ENCODE data around the gene ATP2A3. TPM values are rescaled to one million over a fixed set of nuclear protein-coding genes. Genes with fewer than 3 reads are reported as not detected.
A peak's percentile ranks its signal among the peaks of the same experiment; 100 is the strongest.

The ATP2A3 gene
- polyA plus RNA-seq, 2 donors: 5.8 to 7.8 TPM

- Histone ChIP-seq H3K4me3 (ENCODE audit: low read depth in 1 of 2, low read length in 2 of 2) (no peak overlapping the region), H3K36me3 (ENCODE audit: control insufficient read depth in 2 of 2, insufficient read depth in 2 of 2, low read length in 1 of 2) (peaks cover 0 to 23% of the 10 kb centered on the region in 2 donors), H3K4me1 (ENCODE audit: control insufficient read depth in 2 of 2, insufficient read depth in 2 of 2, low read length in 1 of 2) (peaks cover 2 to 38% of the 10 kb centered on the region in 2 donors), H3K9me3 (ENCODE audit: control insufficient read depth in 2 of 2, insufficient read depth in 1 of 2, low read depth in 1 of 2, low read length in 1 of 2) (no peaks in the 10 kb centered on the region), H3K27ac (ENCODE audit: low read depth in 2 of 2, low read length in 1 of 2) (peak overlapping the region; percentile 90), H3K27me3 (ENCODE audit: control insufficient read depth in 1 of 2, insufficient read depth in 2 of 2, low read length in 2 of 2) (no peaks in the 10 kb centered on the region)
- WGBS, 2 donors: 68 to 73% methylated on average over 10 of the region's 10 CpGs
Observed at GRCh38 chr17:3886776-3887175, 77.5 kb downstream of the ATP2A3 start.

- no peak overlapping the region for H3K4me3 ChIP-seq (ENCODE audit: low read depth in 1 of 2, low read length in 2 of 2)
- H3K27ac ChIP-seq (ENCODE audit: low read depth in 2 of 2, low read length in 1 of 2): no peak overlapping the region
- H3K27me3 ChIP-seq (ENCODE audit: control insufficient read depth in 1 of 2, insufficient read depth in 2 of 2, low read length in 2 of 2): no peaks in the 10 kb centered on the region
- no peaks in the 10 kb centered on the region for H3K9me3 ChIP-seq (ENCODE audit: control insufficient read depth in 2 of 2, insufficient read depth in 1 of 2, low read depth in 1 of 2, low read length in 1 of 2)
- peaks cover 2 to 35% of the 10 kb centered on the region in 2 donors for H3K4me1 ChIP-seq (ENCODE audit: control insufficient read depth in 2 of 2, insufficient read depth in 2 of 2, low read length in 1 of 2)
- WGBS, 2 donors: 83 to 85% methylated on average over 3 to 4 of the region's 4 CpGs
- peaks cover 0 to 23% of the 10 kb centered on the region in 2 donors for H3K36me3 ChIP-seq (ENCODE audit: control insufficient read depth in 2 of 2, insufficient read depth in 2 of 2, low read length in 1 of 2)
Observed at GRCh38 chr17:3885970-3886369, 78.3 kb downstream of the ATP2A3 start.

DNA sequence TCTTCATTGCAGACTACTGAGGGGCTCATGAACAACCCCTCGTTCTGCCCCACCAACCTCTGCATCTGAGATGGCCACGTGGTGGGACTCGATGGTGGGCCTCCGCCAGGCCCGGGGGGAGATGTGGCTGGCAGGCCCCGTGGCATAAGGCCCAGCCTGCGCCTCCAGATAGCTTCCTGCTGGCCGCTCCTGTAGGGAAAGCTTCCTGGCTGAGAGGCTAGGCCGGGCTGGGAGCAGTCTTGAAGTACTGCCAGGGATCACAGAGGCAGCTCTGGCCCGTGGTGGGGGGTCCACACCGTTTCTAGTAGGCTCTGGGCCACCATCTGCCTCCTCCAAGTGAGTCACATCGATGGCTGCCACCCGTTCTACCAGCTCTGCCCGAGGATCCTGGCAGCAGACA, 79.0 kb downstream of the ATP2A3 start:
- no peaks in the 10 kb centered on the region for H3K27me3 ChIP-seq (ENCODE audit: control insufficient read depth in 1 of 2, insufficient read depth in 2 of 2, low read length in 2 of 2)
- H3K9me3 ChIP-seq (ENCODE audit: control insufficient read depth in 2 of 2, insufficient read depth in 1 of 2, low read depth in 1 of 2, low read length in 1 of 2): no peaks in the 10 kb centered on the region
- no peak overlapping the region for H3K27ac ChIP-seq (ENCODE audit: low read depth in 2 of 2, low read length in 1 of 2)
- peaks cover 2 to 32% of the 10 kb centered on the region in 2 donors for H3K4me1 ChIP-seq (ENCODE audit: control insufficient read depth in 2 of 2, insufficient read depth in 2 of 2, low read length in 1 of 2)
- H3K4me3 ChIP-seq (ENCODE audit: low read depth in 1 of 2, low read length in 2 of 2): no peak overlapping the region
- WGBS, 2 donors: 72 to 87% methylated on average over 14 of the region's 14 CpGs
- peaks cover 0 to 23% of the 10 kb centered on the region in 2 donors for H3K36me3 ChIP-seq (ENCODE audit: control insufficient read depth in 2 of 2, insufficient read depth in 2 of 2, low read length in 1 of 2)

- Histone ChIP-seq H3K9me3 (ENCODE audit: control insufficient read depth in 2 of 2, insufficient read depth in 1 of 2, low read depth in 1 of 2, low read length in 1 of 2) (no peaks in the 10 kb centered on the region), H3K4me1 (ENCODE audit: control insufficient read depth in 2 of 2, insufficient read depth in 2 of 2, low read length in 1 of 2) (peaks cover 2 to 21% of the 10 kb centered on the region in 2 donors), H3K4me3 (ENCODE audit: low read depth in 1 of 2, low read length in 2 of 2) (no peak overlapping the region), H3K27ac (ENCODE audit: low read depth in 2 of 2, low read length in 1 of 2) (no peak overlapping the region), H3K36me3 (ENCODE audit: control insufficient read depth in 2 of 2, insufficient read depth in 2 of 2, low read length in 1 of 2) (peaks cover 0 to 29% of the 10 kb centered on the region in 2 donors), H3K27me3 (ENCODE audit: control insufficient read depth in 1 of 2, insufficient read depth in 2 of 2, low read length in 2 of 2) (no peaks in the 10 kb centered on the region)
- 80 to 88% methylated on average over 12 of the region's 12 CpGs for WGBS, 2 donors
Observed at GRCh38 chr17:3884188-3884587, 80.0 kb downstream of the ATP2A3 start.

GRCh38 chr17:3882276-3882675, 82.0 kb downstream of the ATP2A3 start:
- 76 to 88% methylated on average over 4 of the region's 4 CpGs for WGBS, 2 donors
- Histone ChIP-seq H3K27me3 (ENCODE audit: control insufficient read depth in 1 of 2, insufficient read depth in 2 of 2, low read length in 2 of 2) (no peaks in the 10 kb centered on the region), H3K4me1 (ENCODE audit: control insufficient read depth in 2 of 2, insufficient read depth in 2 of 2, low read length in 1 of 2) (peaks cover 0 to 8% of the 10 kb centered on the region in 2 donors), H3K9me3 (ENCODE audit: control insufficient read depth in 2 of 2, insufficient read depth in 1 of 2, low read depth in 1 of 2, low read length in 1 of 2) (no peaks in the 10 kb centered on the region), H3K36me3 (ENCODE audit: control insufficient read depth in 2 of 2, insufficient read depth in 2 of 2, low read length in 1 of 2) (peaks cover 0 to 30% of the 10 kb centered on the region in 2 donors), H3K27ac (ENCODE audit: low read depth in 2 of 2, low read length in 1 of 2) (no peak overlapping the region), H3K4me3 (ENCODE audit: low read depth in 1 of 2, low read length in 2 of 2) (no peak overlapping the region)

GRCh38 chr17:3880983-3881382, 83.3 kb downstream of the ATP2A3 start:
- WGBS, 2 donors: 89 to 92% methylated on average over 7 of the region's 7 CpGs
- Histone ChIP-seq H3K4me3 (ENCODE audit: low read depth in 1 of 2, low read length in 2 of 2) (no peak overlapping the region), H3K4me1 (ENCODE audit: control insufficient read depth in 2 of 2, insufficient read depth in 2 of 2, low read length in 1 of 2) (no peaks in the 10 kb centered on the region), H3K27ac (ENCODE audit: low read depth in 2 of 2, low read length in 1 of 2) (no peak overlapping the region), H3K36me3 (ENCODE audit: control insufficient read depth in 2 of 2, insufficient read depth in 2 of 2, low read length in 1 of 2) (peaks cover 0 to 36% of the 10 kb centered on the region in 2 donors), H3K9me3 (ENCODE audit: control insufficient read depth in 2 of 2, insufficient read depth in 1 of 2, low read depth in 1 of 2, low read length in 1 of 2) (no peaks in the 10 kb centered on the region), H3K27me3 (ENCODE audit: control insufficient read depth in 1 of 2, insufficient read depth in 2 of 2, low read length in 2 of 2) (no peaks in the 10 kb centered on the region)

DNA sequence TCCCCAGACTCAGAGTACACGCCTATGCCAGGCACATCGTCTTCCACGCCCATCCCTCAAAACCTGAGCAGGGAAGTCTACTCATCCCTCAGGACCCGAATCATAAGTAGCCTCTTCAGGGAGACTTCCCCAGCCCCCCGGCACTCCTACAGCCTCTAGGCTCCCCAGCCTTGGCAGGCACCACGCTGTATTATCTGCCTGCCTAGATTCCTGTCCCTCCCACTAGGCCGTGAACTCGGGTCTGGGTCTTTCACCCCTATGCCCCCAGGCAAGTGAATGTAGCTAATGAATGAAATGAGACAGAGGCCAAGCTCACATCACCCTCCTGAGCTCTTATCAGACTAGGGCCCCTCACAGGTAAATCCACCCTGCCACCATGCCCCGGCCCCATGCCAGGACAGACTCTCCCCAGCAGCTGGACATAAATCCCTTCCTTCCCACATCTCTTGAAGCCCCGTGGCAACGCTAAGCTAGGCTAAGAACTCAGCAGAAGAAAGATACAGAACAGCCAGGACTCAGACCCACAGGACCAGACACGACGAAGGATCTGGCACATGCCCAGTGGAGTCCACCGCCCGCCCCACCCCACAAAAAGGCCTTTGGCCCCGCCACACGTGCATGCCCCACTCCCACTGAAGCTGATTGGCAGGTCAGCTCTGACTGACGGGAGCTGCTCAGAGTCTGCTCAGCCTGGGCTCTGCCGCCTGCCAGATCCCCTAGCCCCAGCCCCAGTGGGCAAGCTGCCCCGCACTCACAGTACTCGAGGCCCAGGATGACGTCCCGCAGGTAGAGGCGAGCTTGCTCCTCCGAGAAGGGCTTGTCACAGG, 84.4 kb downstream of the ATP2A3 start:
- Histone ChIP-seq H3K9me3 (ENCODE audit: control insufficient read depth in 2 of 2, insufficient read depth in 1 of 2, low read depth in 1 of 2, low read length in 1 of 2) (no peaks in the 10 kb centered on the region), H3K27ac (ENCODE audit: low read depth in 2 of 2, low read length in 1 of 2) (no peak overlapping the region), H3K36me3 (ENCODE audit: control insufficient read depth in 2 of 2, insufficient read depth in 2 of 2, low read length in 1 of 2) (peaks cover 0 to 36% of the 10 kb centered on the region in 2 donors), H3K4me1 (ENCODE audit: control insufficient read depth in 2 of 2, insufficient read depth in 2 of 2, low read length in 1 of 2) (no peaks in the 10 kb centered on the region), H3K27me3 (ENCODE audit: control insufficient read depth in 1 of 2, insufficient read depth in 2 of 2, low read length in 2 of 2) (no peaks in the 10 kb centered on the region), H3K4me3 (ENCODE audit: low read depth in 1 of 2, low read length in 2 of 2) (no peak overlapping the region)
- 66 to 67% methylated on average over 25 of the region's 25 CpGs for WGBS, 2 donors

- peaks cover 0 to 33% of the 10 kb centered on the region in 2 donors for H3K36me3 ChIP-seq (ENCODE audit: control insufficient read depth in 2 of 2, insufficient read depth in 2 of 2, low read length in 1 of 2)
- 61 to 67% methylated on average over 5 of the region's 5 CpGs for WGBS, 2 donors
- H3K9me3 ChIP-seq (ENCODE audit: control insufficient read depth in 2 of 2, insufficient read depth in 1 of 2, low read depth in 1 of 2, low read length in 1 of 2): no peaks in the 10 kb centered on the region
- no peaks in the 10 kb centered on the region for H3K4me1 ChIP-seq (ENCODE audit: control insufficient read depth in 2 of 2, insufficient read depth in 2 of 2, low read length in 1 of 2)
- no peak overlapping the region for H3K4me3 ChIP-seq (ENCODE audit: low read depth in 1 of 2, low read length in 2 of 2)
- no peak overlapping the region for H3K27ac ChIP-seq (ENCODE audit: low read depth in 2 of 2, low read length in 1 of 2)
- H3K27me3 ChIP-seq (ENCODE audit: control insufficient read depth in 1 of 2, insufficient read depth in 2 of 2, low read length in 2 of 2): no peaks in the 10 kb centered on the region
Observed at GRCh38 chr17:3879186-3879585, 85.1 kb downstream of the ATP2A3 start.

- H3K9me3 ChIP-seq (ENCODE audit: control insufficient read depth in 2 of 2, insufficient read depth in 1 of 2, low read depth in 1 of 2, low read length in 1 of 2): no peaks in the 10 kb centered on the region
- peaks cover 4 to 34% of the 10 kb centered on the region in 2 donors for H3K36me3 ChIP-seq (ENCODE audit: control insufficient read depth in 2 of 2, insufficient read depth in 2 of 2, low read length in 1 of 2)
- no peaks in the 10 kb centered on the region for H3K27me3 ChIP-seq (ENCODE audit: control insufficient read depth in 1 of 2, insufficient read depth in 2 of 2, low read length in 2 of 2)
- no peak overlapping the region for H3K4me3 ChIP-seq (ENCODE audit: low read depth in 1 of 2, low read length in 2 of 2)
- H3K27ac ChIP-seq (ENCODE audit: low read depth in 2 of 2, low read length in 1 of 2): no peak overlapping the region
- H3K4me1 ChIP-seq (ENCODE audit: control insufficient read depth in 2 of 2, insufficient read depth in 2 of 2, low read length in 1 of 2): no peaks in the 10 kb centered on the region
- 79 to 88% methylated on average over 8 of the region's 8 CpGs for WGBS, 2 donors
Observed at GRCh38 chr17:3877220-3877619, 87.0 kb downstream of the ATP2A3 start.

DNA sequence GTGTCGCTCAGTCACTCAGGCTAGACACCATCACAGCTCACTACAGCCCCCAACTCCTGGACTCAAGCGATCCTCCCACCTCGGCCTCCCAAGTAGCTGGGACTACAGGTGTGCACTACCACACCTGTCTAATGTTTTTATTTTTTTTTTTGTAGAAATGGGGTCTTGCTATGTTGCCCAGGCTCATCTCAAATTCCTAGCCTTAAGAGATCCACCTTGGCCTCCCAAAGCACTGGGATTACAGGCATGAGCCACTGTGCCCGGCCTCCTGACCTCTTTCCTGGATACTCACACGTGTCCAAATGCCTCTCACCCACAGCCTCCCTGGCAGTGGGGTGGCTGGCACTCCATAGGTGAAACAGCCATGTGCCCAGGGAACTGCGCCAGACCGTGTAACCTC, 88.9 kb downstream of the ATP2A3 start:
- Histone ChIP-seq H3K27ac (ENCODE audit: low read depth in 2 of 2, low read length in 1 of 2) (no peak overlapping the region), H3K9me3 (ENCODE audit: control insufficient read depth in 2 of 2, insufficient read depth in 1 of 2, low read depth in 1 of 2, low read length in 1 of 2) (no peaks in the 10 kb centered on the region), H3K27me3 (ENCODE audit: control insufficient read depth in 1 of 2, insufficient read depth in 2 of 2, low read length in 2 of 2) (no peaks in the 10 kb centered on the region), H3K36me3 (ENCODE audit: control insufficient read depth in 2 of 2, insufficient read depth in 2 of 2, low read length in 1 of 2) (peaks cover 4 to 38% of the 10 kb centered on the region in 2 donors), H3K4me3 (ENCODE audit: low read depth in 1 of 2, low read length in 2 of 2) (no peak overlapping the region), H3K4me1 (ENCODE audit: control insufficient read depth in 2 of 2, insufficient read depth in 2 of 2, low read length in 1 of 2) (peaks cover 0 to 4% of the 10 kb centered on the region in 2 donors)
- WGBS, 2 donors: 94 to 95% methylated on average over 7 of the region's 7 CpGs

All from esophagus (tissue), 2 donors.